CD4-positive, alpha-beta T cell treated with Interleukin-4 for 4 hours (primary cell): Measurements from ENCODE around the gene MAP1LC3B.

Experiments used
- DNase-seq: peaks from one replicate; pipeline ENCODE4 v3.0.0-alpha.2; 2020

The MAP1LC3B gene

DNA sequence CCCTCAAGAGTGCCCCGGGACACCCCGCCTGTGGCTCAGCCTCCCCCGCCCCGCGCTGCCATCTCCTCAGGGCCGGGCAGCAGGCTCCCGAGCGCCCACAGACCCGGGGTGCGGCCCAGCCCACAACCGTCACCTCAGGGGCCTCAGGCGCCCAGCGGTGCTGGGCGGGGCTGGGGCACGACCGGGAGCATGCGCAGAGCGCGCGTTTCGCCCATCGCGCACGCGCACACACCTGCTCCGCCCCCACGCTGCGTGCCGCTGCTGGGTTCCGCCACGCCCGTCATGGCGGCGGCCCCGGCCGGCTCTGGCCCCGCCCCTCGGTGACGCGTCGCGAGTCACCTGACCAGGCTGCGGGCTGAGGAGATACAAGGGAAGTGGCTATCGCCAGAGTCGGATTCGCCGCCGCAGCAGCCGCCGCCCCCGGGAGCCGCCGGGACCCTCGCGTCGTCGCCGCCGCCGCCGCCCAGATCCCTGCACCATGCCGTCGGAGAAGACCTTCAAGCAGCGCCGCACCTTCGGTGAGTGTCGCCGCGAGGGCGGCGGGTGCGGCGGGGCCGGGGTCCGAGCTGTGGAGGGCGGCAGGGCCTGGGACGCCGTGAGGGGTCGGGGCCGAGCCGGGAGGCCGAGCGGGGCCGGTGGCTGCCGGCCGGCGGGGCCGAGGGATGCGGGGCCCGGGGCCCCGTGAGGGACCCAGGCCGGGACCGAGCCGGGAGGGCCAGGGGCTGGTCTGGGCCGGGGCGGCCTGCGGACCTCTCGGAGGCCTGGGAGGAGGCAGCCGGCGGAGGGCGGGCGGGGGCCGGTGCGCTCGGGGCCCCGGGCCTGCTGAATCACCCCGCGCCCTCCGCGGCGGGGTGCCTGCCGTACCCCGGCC is at the start of gene MAP1LC3B:
MAP1LC3B (plus strand) TSS at position 387 of the 871 bp plus-strand sequence; CDS start at position 479, 92 bp downstream.
- peak; percentile 97 for DNase-seq

DNA sequence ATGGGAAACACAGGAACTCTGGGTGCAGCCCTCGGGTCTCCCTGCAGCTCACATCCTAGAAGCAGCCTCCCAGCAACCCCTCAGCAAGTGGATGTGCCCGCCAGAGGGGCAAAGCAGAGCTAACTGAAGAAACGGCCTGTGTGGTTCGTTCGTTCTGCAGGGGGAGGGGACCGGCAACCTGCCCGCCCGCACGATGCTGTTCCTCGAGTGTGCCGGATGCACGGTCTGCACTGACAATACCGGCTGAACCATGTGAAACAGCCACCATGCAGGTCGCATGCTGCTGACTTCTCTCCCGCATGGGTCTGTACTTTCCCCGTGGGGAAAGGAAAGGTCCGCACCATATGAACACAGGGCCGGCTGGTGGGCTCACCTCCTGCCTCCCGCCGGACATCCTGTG is 49.6 kb upstream of the MAP1LC3B start:
- DNase-seq = no peak

DNA sequence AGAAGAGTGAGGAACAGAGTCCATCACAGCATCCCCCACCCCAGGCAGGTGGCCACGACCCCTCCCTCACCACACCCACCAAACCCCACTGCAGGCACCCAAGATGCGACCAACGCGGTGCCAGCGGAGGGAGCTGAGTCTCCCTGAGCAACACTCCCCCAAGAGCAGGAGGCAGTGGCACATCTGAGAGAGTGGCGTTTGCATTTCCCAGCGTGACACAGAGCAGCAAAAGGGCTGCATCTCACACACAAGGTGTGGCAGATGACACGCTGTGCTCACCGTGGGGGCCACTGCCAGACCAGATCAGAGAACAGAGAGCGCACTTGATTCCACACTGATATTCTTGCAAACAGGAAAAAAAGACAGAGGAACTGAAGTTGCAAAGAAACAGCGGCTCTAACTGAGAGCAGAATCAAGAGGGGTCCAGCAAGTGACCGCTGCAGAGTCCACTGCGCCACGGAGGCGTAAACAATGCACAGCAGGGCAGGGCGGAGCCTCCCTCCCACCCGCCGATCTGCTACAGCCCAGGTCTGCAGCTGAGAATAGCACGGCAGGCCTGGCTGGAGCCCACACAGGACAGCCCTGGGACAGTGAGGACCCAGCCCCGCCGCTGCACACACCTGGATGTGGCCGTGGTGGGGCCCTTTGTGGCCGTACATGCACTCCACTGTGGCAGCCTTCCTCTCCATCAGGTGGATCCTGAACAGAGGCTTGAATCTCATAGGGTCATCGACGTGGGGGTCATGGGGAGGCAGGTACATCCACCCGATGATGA is 49.0 kb upstream of the MAP1LC3B start:
- no peak for DNase-seq

DNA sequence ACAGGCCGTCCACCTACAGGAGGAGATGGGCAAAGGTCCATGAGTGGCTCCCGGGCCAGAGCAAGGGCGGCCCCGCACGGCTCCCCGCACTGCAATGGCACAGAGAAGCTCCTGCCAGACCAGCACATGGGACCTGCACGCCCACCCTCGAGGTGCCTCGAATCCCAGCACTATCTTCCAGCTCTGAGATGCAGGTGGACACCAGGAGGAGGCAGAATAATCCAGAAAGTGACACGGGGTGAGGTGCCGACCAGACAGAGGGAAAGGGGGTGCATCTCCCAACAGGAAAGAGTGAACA is 48.4 kb upstream of the MAP1LC3B start:
- DNase-seq = no peak

DNA sequence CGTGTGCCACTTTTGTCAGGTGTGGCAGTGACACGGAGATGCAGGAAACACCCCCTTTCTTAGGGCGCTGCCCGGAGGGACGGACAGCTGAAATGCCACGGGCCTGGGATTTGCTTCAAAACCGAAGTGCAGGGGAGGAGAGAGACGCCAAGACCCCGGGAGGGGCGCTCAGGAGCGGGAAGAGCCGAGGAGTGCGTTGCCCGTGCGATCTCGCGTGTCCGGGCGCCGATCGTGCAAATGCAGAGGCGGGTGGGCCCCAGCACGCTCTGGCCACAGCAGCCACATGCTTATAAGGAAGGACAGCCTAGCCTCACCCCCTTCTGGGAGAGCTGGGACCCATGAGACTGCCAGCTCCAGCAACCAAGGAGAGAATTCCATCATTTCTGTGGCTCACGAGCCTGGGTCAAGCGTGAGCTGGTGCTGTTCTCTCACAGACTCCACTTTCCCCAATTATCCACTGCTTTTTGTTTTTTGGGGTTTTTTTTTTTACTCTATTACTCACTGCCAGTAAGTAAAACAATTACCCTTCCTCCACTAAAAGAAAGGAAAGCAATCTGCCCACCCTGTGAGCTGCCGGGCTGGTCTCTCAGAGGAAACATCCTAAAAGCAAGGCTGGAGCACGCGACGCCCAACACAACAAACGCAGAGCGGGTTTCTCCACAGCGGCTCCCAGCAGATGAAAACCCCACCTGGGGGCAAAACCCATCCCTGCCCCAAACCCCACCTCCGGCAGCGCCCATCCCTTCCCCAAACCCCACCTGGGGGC is 47.8 kb upstream of the MAP1LC3B start:
- no peak for DNase-seq

DNA sequence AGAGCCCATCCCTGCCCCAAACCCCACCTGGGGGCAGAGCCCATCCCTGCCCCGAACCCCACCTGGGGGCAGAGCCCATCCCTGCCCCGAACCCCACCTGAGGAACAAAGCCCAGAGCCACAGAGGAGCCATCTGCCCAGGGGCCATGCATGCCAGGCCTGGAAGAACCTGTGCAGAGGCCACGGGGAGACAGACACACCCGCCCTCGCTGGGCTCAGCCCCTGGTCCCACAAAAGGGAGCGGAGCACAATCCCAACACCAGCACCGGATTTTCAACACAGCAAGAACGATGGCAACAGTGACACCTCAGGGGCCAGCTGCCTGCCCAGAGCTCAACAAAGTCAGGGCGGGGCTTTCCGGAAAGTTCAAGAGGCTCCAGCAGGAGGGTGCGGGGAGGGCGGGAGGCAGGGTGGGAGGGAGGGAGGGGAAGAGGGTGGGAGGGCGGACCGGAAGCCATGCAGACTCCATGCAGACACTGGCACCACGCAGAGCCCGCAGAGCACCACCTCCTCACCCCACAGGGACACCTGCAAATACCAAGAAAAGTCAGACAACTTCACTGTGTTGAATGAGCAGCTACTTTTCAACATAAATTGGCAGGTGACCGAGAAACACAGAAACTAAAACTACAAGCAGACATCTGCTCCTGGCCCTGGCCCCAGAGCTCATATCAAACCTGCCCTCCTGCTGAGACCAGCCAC is 47.1 kb upstream of the MAP1LC3B start:
- DNase-seq = peak; percentile 69

DNA sequence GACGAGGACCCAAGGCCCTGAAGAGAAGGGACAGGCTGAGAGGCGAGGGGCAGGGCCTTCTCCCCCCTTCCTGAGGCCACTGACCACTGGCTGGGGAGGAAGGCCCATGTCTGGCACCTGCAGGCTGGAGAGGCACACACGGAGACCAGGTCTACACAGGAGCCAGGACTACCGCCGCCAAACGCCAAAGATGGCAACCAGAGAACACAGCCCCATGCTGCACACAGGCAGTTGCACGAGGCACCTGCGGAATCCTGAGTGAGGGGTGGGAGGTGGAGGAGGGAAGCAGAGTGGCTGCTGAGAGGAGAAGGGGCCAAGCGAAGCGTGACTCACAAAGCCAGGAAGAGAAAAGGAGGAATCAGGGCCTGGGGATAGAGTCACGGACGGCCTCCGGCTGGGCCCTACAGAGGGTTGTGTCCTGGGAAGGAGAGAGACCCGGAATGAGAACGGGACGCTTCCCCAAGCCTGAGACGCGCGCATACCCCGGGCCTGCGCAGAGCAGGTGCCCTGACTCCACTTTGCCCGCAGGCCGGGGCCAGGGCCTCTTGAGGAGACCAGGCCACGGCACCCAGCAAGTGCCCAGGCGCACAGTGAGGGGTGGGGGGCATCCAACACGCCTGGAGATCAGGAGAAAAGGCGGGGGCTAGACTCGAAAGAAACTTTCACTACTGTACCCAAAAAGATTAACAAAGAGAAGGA is 46.3 kb upstream of the MAP1LC3B start:
- no peak for DNase-seq

DNA sequence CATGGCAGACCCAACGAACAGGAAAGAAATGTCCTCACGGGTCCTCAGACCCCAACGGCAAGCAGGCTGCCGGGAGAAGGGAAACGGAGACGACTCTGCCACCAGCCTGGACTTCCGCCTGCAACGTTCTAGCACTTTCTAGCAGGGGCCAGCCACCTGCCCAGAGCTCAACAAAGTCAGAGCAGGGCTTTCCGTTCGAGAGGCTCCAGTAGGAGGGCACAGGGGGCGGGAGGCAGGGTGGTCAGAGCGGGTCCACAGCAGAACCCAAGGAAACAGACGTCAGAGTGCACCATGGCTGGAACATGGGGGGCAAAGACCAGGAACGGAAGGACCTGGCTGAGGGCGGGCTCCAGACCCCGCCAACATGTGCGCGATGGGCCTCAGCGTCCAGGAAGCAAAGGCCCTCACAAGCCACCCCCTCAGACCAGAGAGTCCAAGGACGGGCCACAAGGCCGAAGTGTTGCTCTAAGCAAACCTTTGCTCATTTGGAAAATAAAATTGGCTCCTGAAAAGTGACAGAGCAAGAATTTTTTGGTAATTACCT is 45.5 kb upstream of the MAP1LC3B start:
- DNase-seq = no peak

DNA sequence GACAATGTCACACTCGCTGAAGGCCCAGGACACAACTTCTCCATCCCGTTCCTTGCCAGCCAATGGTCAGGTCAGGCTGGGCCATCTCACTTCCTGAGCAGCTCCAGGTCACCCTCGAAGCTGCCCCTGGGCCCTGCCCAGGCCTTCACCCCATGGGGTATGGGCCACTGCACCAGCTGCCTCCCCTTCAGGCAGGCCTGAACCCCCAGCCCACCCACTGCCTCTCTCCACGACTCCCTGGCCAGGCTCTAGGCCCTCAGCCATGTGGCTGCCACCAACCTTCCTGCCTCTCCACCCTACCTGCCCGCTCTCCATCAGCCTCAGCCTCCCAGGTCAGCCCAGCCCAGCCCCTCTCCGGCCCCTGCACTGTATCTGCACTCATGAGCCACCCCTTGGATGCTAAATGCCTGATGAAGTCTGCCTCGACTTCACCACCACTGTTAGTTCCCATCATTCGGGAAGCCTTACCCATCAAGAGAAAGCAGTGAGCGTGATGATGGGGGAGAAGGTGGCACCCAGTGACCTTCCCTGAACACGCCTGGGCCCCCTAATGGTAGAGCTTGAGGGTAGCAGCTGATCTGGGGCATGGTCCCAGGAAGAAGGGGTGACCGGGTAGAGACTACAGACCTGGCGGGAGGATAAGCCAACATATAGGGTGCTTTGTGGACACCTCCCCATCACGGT is 44.1 kb upstream of the MAP1LC3B start:
- no peak for DNase-seq

DNA sequence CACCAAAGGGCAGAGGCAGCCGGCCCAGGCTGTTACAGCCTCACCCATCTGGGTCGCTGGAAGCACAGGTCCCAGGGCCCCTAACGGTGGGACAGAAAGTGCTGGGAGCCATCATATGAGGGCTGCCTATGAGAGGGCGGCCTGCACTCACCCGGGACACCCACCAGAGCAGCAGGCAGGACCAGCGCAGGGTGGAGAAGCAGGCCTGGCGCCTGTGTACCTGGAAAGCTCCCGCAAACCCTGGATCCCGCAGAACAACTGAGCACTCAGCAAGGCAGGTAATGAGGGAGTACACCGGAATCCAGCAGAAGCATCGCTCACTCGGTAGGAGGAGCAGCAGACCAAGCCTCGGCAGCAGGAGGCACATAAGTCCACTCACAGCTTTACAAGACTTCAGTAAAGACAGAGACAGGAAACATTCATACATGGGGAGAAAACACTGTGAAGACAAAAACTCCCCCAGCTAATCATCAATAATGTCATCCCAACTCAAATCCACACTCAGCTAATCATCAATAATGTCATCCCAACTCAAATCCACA is 43.4 kb upstream of the MAP1LC3B start:
- no peak for DNase-seq

DNA sequence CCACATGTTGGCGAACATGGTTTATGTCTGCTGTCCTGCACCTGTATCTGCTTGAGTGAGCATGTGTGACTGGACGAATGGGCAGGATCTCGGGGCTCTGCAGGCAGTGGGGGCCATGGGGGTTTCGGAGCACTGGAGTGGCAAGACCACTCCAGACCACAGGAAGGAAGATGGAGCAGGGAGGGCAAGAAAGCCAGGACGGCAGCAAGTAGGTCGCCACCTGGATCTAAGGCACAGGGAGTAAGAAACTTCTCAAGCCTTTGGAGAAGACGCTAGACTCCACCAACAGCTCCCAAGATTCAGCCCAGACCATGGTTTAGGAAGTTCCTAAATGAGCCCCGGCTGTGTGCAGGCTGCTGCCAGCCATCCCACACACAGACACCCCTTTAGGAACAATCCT is 42.1 kb upstream of the MAP1LC3B start:
- no peak for DNase-seq

DNA sequence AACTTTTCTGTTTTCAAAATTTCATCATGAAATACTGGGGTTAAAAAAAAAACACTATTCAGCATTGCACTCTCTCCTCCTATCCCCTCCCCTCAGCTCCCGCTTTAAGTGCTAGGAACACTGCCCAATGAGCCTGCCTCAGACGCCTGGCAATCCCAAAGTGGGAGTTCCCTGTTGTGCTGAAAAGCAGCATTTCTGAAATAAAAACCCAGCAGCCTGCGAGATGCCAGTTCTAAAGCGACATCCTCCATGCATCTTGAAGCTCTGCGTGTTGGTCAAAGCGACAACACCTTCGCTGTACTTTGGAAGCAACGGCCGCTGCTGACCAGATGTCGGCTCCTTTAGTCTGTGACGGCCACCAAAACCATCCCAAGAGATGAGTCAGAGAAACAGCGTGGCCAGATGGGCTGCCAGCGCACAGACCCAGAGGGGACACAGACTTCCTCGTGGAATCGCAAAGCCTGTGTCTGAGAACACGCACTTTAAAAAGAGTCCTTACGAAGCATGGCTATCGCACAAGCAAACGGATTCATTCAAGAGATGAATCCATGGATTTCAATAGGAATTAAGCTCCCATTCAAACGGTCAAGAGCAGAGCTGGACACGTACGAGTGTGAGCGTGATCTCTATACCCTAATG is 41.3 kb upstream of the MAP1LC3B start:
- DNase-seq = no peak

DNA sequence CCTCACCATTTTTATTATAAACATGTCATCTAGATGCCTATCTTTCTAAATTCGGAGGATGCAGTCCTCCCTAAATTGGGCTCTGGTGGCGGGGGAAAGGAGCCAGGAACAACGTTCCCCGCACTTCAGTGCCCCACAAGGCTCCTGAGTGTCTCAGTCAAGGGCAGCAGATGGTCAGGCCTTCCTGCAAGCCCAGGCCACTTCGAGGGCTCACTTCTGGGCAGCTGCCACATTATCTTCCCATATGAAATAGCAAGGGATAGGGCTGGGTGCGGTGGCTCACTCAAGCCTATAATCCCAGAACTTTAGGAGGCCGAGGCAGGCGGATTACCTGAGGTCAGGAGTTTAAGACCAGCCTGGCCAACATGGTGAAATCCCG is 40.8 kb upstream of the MAP1LC3B start:
- no peak for DNase-seq

DNA sequence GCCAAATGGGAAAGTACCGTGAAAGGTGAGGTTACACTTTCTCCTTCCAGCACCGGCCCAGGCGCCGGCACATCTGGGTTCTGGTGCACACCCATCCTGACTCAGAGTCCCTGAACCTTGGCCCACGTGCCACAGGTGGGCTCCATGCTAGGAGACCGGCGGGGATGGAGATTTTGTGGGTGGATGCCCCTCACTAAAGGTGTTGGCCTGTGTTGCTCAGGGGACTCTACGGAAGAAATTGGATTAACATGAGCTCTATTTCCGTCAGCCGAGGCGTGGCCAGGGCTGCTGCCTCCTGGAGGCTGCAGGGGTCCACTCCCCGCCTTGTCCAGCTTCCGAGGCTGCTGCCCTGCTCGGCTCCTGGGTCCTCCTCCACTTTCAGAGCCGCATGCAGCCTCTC is 39.3 kb upstream of the MAP1LC3B start:
- no peak for DNase-seq

DNA sequence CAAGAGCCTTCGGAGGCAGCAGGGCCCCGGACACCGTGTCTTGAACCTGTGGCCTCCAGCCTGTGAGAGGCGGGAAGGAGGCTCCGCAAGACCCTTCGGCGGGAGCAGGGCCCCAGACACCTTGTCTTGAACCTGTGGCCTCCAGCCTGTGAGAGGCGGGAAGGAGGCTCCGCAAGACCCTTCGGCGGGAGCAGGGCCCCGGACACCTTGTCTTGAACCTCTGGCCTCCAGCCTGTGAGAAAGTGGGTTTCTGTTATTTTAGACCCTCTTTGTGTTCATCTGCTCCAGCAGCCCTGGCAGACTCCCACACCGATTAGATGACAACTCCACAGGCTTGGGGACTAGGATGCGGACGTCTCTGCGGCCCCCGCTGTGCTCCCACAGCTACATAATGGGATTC is 38.5 kb upstream of the MAP1LC3B start:
- no peak for DNase-seq

DNA sequence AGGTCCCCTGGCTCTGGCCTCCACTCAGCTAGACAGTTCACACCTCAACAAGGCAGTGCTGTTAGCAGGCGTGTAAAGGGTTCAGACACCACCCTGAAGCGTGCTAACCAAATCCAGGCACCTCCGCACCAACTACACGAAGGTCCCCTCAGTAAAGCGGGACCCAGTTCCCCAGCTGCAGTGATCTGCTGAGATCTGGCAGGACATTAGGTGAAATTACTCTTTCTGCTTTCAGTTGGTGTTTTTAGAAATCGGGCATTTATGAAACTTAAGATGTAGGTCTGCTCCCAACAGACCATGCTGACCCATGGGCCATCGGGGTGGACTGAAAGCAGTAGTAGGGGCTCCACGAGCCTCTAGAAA is 35.7 kb upstream of the MAP1LC3B start:
- DNase-seq = no peak

DNA sequence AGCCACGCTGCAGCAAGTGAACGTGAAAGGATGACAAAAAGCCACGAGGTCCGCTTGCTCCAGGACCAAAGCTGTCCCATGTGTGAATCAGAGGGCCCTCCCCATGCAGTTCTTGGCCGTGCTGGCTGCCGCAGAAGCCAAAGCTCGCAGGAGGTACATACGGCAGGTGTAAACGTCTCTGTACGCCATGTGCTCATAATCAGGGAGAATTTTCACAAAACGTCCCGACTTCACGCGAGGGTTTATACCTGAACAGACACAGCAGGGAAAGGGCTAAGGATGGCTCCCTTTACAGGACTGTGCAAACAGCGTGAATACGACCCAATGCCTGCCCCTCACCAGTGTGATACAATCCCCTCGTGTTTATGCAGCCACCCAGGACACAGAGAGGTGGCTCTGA is 33.9 kb upstream of the MAP1LC3B start:
- DNase-seq = no peak

DNA sequence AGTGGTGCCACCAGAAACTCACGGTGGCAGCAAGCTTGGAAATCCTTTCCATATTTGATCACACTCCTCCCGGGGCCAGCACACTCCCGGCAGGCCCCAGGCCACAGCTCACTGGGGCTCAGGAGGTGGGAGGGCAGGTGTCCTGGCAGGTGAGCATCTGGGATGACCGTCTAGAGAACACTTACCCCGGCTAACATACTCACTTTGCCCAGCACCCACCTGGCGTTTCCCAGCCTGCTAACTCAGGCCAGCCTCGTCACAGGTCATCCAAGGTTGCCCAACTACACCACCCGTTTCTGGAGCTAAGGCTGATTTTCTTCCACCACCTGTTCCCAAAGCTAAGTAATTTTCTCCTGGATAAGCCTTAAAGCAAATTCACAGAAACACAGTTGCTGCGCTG is 33.4 kb upstream of the MAP1LC3B start:
- DNase-seq = no peak

DNA sequence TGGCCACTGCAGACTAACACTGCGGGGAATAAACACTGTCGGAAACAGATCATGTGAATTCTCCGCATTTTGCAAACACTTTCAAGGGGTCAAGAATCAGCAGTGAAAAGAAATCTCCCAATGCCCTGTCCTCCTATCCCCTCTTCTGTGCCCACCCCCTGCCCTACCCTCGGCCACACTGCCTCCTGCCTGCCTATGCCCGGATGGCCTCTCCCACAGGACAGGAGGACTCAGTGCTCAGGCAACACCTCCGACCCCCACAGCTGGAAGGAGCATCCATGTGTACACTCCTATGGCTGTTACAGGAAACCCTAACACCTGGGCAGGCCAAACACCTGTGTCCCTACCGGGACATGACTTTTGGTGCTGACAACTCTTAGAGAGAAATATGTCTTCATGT is 33.0 kb upstream of the MAP1LC3B start:
- no peak for DNase-seq

DNA sequence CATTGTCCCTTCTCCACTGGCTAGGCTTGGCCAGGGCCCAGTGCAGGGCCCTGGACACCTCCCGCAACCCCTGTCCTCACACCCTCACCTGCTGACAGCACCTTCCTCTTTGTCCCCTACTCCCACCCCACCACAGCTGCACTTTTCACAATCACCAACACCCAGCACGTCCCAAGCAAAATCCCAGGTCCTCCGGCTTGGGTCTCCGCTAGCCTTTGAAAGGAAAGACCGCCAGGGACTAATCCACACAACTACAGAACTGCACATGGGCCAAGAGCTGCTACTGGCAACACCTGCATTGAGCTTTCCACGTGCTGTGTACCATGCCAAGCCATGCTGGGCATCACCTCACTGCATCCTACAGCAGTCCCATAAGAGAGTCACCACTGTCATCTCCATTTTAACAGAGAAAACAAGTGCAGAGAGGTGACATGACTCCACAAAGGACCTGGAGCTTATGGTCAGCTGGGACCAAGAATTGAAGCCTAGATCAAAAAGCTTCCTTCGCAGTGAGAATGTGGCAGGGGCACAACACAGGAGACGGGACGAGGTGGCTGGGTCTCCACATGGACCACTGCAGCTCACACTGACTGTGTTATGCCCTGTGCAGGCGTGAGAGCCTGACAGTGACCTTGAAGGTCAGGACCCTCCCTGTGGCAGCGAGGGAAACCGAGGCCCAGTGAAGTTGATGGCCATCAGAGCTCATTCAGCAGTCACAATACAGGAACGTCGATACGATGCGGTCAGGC is 31.1 kb upstream of the MAP1LC3B start:
- DNase-seq = no peak
